Activated naive CD8-positive, alpha-beta T cell treated with anti-CD3 and anti-CD28 coated beads, Interleukin-2, amount 50 U/mL, for 16 hours (primary cell): Measurements from ENCODE around the gene CDH15.

Source experiments
- DNase-seq: peaks from one replicate; pipeline ENCODE4 v3.0.0-alpha.2; 2020; ENCODE audit warnings: low read depth, low spot score

CDH15 gene

DNA sequence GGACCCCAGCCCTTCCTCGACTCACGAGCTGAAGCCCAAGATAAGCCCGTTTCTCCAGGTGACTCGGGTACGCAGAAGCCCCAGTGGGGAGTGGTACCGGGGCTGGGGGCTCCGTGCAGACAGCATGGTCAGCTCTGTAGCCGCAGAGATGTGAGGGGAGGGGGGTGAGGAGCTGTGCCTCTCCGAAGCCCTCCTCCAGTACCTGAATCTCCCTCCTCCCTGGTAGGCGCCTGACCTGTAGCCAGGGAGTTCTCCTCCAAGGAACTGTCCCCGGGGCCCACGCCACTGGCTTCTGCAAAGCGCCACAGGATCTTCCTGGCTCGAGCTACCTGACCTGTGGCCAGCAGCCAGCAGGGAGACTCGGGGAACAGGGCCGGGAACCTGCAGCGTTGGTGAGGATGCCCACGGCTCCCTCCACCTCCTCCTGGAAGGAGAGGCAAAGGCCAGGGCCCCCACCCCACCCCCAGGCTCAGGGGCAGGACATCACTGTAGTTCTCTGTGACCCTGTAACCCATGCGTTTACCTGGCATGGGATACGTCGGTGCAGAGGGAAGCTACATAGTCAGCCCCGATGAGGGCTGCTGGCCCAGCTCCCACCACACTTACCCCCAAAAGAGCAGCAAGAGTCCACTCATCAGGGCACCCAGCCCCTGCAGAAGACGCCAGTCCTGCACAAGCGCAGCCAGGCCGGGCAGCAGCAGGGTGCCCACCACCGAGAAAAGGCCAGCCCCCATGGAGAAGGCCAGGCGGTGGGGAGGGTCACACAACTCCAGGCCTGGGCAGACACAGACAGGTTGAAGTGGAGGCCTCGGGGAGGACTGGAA lies 27.1 kb downstream of the CDH15 start:
- no peak for DNase-seq

DNA sequence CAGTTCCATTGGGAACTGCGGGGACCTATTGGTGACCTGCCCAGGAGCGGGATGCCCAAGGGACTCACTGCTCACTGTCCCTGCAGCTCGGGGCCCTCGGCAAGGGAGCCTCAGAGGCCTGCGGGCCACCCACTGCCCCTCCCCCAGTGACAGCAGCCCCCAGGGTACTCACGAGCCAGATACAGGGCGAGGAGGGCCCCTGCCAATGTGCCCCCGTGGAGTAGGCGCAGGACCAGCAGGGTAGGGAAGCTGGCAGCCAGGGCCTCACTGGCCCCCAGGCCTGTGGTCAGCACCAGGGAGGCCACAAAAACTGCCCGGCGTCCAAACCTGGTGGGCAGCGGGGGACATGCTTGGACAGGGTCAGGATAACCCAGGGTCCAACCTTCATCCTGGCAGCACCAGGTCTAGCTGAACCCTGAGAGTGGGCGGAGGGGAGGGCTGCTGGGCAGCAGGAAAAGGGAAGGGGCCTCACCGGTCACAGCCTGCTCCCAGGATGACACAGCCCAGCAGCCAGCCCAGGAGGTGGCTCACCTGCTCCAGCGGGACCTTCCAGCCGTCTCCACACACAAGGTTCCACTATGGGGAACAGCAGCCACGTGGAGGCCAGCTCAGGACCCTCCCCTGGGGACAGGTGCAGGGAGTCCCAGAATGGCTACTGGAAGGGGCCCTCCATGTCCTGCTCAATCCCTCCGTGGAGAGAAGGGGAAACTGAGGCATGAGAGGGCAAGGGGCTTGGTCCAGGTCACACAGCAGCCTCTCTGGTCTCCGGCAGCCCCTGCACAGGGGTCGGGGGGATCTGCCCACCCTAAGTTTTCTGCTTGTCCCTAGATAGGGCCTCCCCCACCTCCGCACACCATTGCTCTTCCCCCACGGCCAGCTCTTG lies 27.9 kb downstream of the CDH15 start:
- no peak for DNase-seq

DNA sequence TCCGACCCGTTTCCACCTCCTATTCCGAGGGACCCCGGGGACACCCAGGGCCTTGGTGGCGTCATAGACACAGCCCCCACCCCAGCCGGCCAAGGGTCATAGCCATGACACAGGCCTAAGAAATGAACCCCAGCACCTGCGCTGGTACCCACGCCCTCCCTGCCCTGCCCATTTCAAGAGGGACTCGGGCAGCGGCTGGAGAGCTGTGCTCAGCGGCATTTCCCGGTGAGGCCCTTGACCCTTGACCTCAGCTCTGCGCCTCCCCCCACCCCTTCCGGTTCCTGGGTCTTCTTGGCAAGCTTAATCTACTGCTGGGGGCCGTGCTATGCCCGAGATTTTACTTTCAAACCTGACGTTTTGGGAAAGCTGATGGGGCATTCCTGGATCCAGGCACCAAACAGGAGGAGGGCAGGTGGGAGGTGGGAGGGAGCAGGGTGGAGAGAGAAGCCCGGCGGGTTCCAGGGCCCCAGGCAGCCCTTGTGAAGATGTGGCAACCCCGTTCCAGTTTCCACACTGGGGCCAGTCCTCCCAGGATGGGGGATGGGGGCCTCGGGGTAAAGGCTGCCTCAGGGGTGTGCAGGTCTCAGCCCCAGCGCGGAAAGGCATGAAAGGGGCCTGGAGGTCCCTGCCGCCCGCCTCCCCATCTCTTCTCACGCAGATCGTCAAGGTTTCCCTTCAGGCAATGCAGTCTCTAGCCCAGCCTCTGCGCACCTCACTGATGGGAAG lies 28.7 kb downstream of the CDH15 start, which contains the start of gene SLC22A31:
SLC22A31 (minus strand) TSS at position 414 of the 726 bp plus-strand sequence; CDS start at position 378, 36 bp downstream.
- DNase-seq: no peak

DNA sequence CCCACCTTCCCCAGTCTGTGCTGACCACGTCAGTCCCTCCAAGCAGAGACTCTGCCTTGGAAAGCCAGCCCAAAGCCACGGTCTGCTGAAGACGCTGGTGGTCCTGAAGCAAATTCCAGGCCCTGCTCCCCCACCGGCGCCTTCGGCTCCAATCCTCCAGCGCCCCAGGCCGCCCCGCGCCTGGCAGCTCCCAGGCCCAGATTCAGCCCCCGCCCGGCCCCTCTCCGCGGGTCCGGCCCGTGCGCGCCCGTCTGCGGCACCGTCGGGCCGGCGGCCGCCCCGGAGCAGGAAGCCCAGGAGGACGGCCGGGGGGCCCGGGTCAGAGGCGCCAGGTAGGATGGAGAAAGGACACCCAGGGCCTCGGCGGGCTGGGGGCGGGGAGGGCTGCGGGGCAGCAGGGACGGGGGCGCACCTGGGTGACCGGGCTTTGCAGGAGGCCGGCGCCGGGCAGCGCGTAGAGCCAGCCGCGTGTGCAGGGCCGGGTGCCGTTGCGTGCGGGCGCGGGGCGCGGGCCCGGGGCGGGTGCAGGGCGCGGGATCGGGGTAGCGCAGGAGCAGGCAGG lies 29.4 kb downstream of the CDH15 start:
- DNase-seq: no peak

DNA sequence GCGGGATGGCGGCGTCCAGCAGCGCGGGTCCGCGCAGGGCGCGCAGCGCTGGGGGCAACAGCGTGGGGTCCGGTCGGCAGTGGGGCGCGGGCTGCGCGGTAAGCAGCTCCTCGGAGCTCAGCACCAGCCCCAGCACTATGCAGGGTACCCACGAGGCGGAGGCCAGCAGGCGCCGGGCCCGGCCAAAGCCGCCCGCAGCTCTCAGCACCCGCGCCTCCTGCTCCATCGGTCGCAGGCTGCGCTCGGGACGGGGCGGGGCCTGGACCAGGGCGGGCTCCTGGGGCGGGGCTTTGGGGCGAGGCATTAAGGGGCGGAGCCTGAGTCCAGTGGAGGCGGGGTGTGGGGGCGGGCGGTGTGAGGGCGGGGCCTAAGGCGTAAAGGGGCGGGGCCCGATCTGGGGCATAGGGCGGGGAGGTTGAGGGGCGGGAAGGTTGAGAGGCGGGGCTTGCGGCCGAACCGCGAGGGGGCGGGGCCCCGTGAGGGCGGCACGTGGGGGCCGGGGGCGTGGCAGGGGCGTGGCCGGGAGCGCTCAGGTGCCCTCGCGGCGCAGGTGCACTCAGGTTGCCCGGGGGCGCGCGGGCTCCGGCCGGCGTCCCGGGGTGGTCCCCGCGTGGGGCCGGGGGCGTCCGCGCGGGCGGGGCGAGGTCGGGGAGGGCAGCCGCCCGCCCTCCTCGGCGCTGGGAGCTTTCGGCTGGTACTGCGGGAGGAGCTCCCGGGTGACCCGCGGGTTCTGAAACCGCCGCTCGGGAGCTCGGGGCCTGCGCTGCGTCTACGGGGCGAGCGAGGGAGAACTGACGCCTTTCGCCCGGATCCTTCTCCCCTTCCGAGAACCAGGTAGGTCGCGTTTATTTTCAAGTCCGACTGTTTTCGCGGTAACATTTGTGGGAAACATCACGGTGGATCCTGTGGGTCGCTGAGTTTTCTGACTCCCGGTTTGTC lies 30.2 kb downstream of the CDH15 start:
- DNase-seq: peak; percentile 51

GRCh38 chr16:89202422-89203215 lies 31.1 kb downstream of the CDH15 start:
- no peak for DNase-seq

DNA sequence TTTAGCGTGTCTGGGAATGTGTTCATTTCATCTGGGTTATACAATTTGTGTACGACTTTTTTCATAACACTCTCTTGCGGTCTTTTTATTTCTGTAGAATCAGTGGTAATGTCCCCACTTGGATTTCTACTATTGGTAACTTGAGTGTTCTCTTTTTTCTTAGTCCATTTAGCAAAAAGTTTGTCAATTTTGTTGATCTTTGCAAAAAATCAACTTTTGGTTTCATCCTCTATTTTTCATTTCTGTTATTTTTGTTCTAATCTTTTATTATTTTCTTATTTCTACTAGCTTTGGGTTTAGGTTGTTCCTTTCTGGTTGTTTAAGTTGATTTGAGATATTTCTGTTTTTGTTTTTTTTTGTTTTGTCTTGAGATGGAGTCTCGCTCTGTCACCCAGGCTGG lies 36.4 kb downstream of the CDH15 start:
- DNase-seq: no peak

DNA sequence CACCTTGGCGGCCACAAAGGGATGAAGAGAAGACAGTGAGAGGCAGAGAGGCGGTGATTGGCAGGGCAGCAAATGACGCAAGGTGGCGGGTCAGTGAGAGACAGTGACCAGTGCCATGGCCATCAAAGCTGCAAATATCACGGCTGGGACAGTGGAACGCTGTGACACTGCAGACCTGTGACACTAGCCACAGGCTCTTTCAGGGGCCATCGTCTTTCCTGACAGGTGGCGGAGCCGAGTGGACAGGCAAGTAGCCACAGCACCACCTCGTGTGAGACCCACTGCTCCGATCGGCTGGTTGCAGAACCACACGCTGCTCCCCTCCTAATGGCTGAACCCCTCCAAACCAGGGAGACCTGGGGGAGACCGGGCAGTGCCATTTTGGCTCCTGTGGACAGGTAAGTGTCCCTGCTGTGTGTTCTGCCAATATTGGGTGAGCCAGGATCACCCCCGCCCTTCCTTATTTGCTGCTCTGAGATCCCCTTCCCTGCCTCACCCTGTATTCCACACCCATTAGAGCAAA lies 38.0 kb downstream of the CDH15 start:
- no peak for DNase-seq

GRCh38 chr16:89210165-89210903 lies 38.8 kb downstream of the CDH15 start:
- DNase-seq: no peak

DNA sequence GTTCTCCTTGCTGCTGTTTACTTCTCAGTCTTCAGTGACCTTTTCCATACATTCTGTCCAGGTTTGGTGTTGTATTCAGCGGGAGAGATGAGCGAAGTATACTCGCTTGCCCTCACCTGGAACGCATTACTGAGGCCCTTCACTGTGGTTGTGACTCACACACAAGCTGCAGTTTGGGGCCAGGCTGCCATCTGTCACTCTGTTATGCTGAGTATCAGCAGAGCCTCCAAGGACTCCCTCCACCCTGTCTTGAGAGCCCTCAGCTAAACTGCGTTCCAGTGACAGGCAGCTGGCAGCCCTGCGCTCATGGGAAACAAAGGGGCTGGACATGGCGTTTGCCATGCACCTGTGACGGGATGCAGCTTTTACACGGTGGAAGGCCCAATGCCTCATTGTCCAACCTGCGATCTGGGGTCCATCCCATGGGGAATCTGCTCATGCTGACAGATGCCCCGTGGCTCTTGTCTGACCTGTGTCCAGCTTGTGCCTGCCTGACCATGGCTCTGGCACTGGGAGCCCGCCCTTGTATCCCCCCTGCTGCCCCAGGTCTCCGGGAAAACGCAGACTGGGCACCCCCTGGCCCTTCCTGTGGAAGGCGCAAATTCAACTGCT lies 39.5 kb downstream of the CDH15 start:
- DNase-seq: no peak

DNA sequence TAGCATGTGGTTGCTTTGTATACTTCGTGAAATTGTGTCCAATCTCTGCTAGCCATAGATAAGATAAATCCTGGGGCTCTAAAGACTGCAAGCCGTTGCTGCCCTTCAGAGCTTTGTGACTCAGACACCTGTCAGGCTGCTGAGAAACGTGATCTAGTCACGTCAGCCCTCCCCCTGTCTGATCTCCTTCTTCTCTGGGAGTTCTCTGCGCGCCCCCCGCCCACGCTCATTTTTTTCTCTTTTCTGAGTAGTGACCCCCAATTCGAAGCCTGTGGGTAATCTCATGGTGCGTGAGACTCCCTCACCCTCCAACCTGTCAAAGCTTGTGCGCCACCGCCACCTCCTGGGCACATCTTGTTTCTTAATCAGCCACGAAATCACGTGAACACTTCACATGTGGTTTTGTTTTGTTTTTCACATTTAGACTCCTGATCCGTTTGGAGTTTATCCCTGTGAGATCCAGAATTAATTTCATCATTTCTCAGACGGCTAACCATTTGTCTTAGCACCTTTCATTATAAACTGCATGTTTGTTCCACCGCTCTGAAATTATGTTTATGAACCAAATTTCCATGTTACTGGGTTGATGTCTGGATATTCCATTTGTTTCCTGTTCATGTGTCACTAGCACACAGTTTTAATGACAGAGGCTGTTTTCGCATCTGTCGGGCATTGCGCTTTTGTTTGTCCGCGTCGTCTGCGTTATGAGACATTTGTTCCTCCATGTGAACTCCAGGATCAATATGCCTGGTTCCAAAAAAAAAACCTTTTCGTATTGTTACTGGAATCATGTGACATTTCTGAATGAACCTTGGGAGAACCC lies 45.0 kb downstream of the CDH15 start:
- peak; percentile 69 for DNase-seq

DNA sequence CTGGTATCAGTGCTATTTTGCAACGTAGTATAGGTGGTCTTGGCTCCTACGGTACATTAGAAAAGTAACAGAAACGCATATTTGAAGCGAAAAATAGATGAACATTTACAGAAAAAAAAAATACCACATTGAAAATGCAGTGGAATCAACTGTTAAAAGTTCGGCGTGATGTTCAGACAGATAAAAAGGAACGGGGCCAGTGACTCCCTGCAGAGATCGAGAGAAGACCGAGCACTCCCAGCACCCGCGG lies 45.5 kb downstream of the CDH15 start:
- DNase-seq: no peak

- peak; percentile 45 for DNase-seq
Observed at GRCh38 chr16:89217388-89218191, 46.0 kb downstream of the CDH15 start, which contains the start of gene ZNF778. Gene ZNF778, plus strand, starts transcription at chr16:89217703. Its CDS starts 3,425 bp downstream, at chr16:89221128.

DNA sequence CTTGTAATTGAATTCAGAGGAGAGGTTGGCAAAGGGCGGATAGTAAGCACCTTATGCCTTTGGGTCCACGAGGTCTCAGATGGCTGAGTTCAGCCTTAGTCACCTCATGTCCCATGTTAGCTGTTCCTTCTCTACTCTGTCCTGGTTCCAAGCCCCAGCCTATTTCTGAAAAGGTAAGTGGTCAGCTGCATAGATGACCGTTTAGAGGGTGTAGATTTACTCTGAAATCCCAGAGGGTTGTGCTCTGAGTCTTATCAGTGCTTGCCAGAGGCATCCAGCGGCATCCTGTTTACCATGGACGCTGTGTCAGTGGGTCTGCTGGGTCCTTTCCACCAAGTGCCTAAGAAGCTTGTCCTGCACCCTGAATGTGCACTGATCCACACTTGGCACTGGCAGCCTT lies 47.8 kb downstream of the CDH15 start:
- no peak for DNase-seq

DNA sequence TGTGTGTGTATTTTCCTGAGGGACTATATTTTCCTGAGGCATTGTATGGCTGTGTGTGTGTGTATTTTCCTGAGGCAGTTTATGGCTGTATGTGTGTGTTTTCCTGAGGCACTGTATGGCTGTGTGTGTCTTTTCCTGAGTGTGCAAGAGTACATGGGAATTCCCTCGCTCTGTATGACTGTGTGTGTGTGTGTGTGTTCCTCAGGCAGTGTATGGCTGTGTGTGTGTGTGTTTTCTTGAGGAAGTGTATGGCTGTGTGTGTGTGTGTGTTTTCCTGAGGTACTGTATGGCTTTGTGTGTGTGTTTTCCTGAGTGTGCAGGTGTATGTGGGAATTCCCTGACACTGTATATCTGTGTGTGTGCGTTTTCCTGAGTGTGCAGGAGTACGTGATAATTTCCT lies 50.1 kb downstream of the CDH15 start:
- DNase-seq: no peak

- DNase-seq: no peak
Observed at GRCh38 chr16:89222931-89223330, 51.4 kb downstream of the CDH15 start.

GRCh38 chr16:89224665-89225064 lies 53.1 kb downstream of the CDH15 start:
- no peak for DNase-seq
